Psoas muscle (tissue), 8 donors: ENCODE data around the gene TMEM151A. TPM values are rescaled to one million over a fixed set of nuclear protein-coding genes. Genes with fewer than 3 reads are reported as not detected.

Source experiments
- ATAC-seq, 4 donors: fragments of 200-7000 bp; cut with Tn5 transposase; one replicate each; pipeline ENCODE4 v1.9.1; 2020; ENCODE audit warnings: moderate library complexity in 3 of 4, mild to moderate bottlenecking in 2 of 4
- DNase-seq, 2 donors: peaks; one replicate each; pipeline ENCODE4 v3.0.0-alpha.2; 2020
- H3K27ac ChIP-seq: fragments of 200-600 bp; one replicate; pipeline ENCODE4 v1.8.0; 2022
- H3K27me3 ChIP-seq, 3 donors: fragments of 200-600 bp in 1 of 3; one replicate each; pipeline versions ENCODE4 v1.6.1 to v1.8.0; 2013 to 2022; ENCODE audit warnings: low read length in 2 of 3, mild to moderate bottlenecking in 2 of 3, moderate library complexity in 1 of 3; ENCODE audit not compliant: insufficient read depth in 3 of 3
- H3K36me3 ChIP-seq, 2 donors: fragments of 200-600 bp in 1 of 2; one replicate each; pipeline versions ENCODE4 v1.6.1 to v1.8.0; 2013 to 2022; ENCODE audit warnings: low read depth in 1 of 2, mild to moderate bottlenecking in 1 of 2, moderate library complexity in 1 of 2; ENCODE audit not compliant: insufficient read depth in 1 of 2
- H3K4me1 ChIP-seq: fragments of 200-600 bp; one replicate; pipeline ENCODE4 v1.8.0; 2022
- H3K4me3 ChIP-seq: fragments of 200-600 bp; one replicate; pipeline ENCODE4 v1.8.0; 2022; ENCODE audit warnings: mild to moderate bottlenecking
- H3K9me3 ChIP-seq: fragments of 200-600 bp; one replicate; pipeline ENCODE4 v1.8.0; 2022
- CTCF ChIP-seq: fragments of 200-600 bp; IDR thresholded peaks from one replicate; pipeline ENCODE4 v1.8.0; 2022; ENCODE audit warnings: antibody characterized with exemption
- WGBS, 3 donors: extraction: QIAGEN DNeasy Blood & Tissue Kit; methylation state at CpG; one replicate each; pipeline versions ENCODE4 v1.1.6 to v1.1.7; 2013; 5-methylcytosine and 5-hydroxymethylcytosine counted together
- intact Hi-C, 2 donors: fragments of 100-400 bp; cut with DNase I; formaldehyde crosslinking; loops; one replicate each; pipeline versions ENCODE4 v1.11.0 to v1.14.2; 2022
- polyA plus RNA-seq, 3 donors: library from polyadenylated mRNA; stranded (reverse); fragments of 200-250 nt; gene quantifications; one replicate each; pipeline ENCODE4 v1.2.3, GENCODE V29; 2013
- total RNA-seq, 4 donors: library from RNA; stranded (reverse); fragmentation: NEBNext Ultra II Directional in 2 of 4; extraction: Animal tissue kit (Norgen Biotek cat#: 25700) in 2 of 4; gene quantifications; one replicate each; pipeline versions ENCODE4 v1.2.1 to v1.2.4, GENCODE V29; 2021 to 2023
- donor health status: healthy with polysubstance abuse.
- donor health status: DM: no; HTN: no; CAD: no; lungs with moderate emphysema.
- donor health status: Bipolar disorder and iron deficiency.
- donor health status: healthy.
- donor health status: DM: yes; HTN: yes; CAD: no.
- donor health status: DM: no; HTN: no; CAD: no.
- donor health status: DM: no; HTN: no; CAD: no.
- donor health status: DM: yes; HTN: yes; CAD: no.

TMEM151A gene
- total and polyA plus RNA-seq, 7 donors, result 0.04 to 0.05 TPM; not detected in 5

- H3K27me3 ChIP-seq, result no peaks in the 10 kb centered on the region
- no peak for ATAC-seq
- no peak for TF ChIP-seq CTCF
- peaks cover 11% of the 10 kb centered on the region for H3K4me1 ChIP-seq
- DNase-seq, result no peak
- intact Hi-C loops, result no loop called here
- no peaks in the 10 kb centered on the region for H3K9me3 ChIP-seq
- 91 to 96% (median 94%) methylated on average over 4 of the region's 4 CpGs for WGBS, 3 donors
- no peak overlapping the region for H3K4me3 ChIP-seq
- peaks cover 0 to 67% of the 10 kb centered on the region in 2 donors for H3K36me3 ChIP-seq
- no peak overlapping the region for H3K27ac ChIP-seq
These were observed 28.5 kb upstream of the TMEM151A start for GRCh38 chr11:66263231-66263630.

DNA sequence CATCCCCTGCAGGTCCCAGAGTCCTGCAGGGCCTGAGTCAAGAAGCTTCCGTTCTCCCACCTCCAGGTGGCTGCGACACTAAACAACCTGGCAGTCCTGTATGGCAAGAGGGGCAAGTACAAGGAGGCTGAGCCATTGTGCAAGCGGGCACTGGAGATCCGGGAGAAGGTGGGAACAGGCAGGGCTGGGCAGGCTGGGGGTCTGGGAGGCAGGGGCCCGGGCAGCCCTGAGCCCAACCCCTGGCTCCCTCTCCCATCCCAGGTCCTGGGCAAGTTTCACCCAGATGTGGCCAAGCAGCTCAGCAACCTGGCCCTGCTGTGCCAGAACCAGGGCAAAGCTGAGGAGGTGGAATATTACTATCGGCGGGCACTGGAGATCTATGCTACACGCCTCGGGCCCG is 27.9 kb upstream of the TMEM151A start:
- Histone ChIP-seq H3K36me3 (peaks cover 0 to 67% of the 10 kb centered on the region in 2 donors), H3K9me3 (no peaks in the 10 kb centered on the region), H3K27me3 (no peaks in the 10 kb centered on the region), H3K27ac (no peak overlapping the region), H3K4me3 (no peak overlapping the region), H3K4me1 (peaks cover 6% of the 10 kb centered on the region)
- no peak for TF ChIP-seq CTCF
- intact Hi-C loops, result no loop called here
- no peak for ATAC-seq
- WGBS, 3 donors, result 93 to 95% (median 94%) methylated on average over 10 of the region's 10 CpGs
- no peak for DNase-seq

DNA sequence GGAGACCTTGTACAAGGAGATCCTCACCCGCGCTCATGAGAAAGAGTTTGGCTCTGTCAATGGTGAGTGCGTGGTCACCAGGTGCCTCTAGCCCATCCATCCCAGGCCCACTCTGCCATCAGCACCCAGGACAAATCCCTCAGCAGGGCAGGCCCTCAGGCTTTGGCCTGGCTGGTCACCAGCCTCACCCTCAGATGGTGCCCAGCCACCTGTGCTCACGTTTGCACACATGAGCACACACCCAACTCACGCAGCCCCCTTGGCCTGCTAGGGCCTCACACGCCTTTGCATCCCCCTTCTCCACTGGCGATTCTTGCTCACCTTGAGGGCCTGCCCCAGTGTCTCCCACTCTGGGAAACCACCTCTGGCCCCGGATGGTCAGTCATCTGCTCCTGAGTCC is 27.3 kb upstream of the TMEM151A start:
- Histone ChIP-seq H3K36me3 (peaks cover 0 to 61% of the 10 kb centered on the region in 2 donors), H3K27me3 (no peaks in the 10 kb centered on the region), H3K27ac (no peak overlapping the region), H3K9me3 (no peaks in the 10 kb centered on the region), H3K4me1 (peaks cover 6% of the 10 kb centered on the region), H3K4me3 (no peak overlapping the region)
- WGBS, 3 donors, result 87 to 92% (median 91%) methylated on average over 8 of the region's 8 CpGs
- DNase-seq, result peak in 1 of 2 donors; percentile 49
- intact Hi-C loops, result no loop called here
- TF ChIP-seq CTCF, result no peak
- no peak for ATAC-seq

- no peak overlapping the region for H3K27ac ChIP-seq
- TF ChIP-seq CTCF, result peak; percentile 16
- ATAC-seq, result no peak
These were observed 26.8 kb upstream of the TMEM151A start for GRCh38 chr11:66264914-66265313.

More at GRCh38 chr11:66264914-66265313, 26.8 kb upstream of the TMEM151A start:
- H3K4me3 ChIP-seq, result no peak overlapping the region
- peaks cover 11% of the 10 kb centered on the region for H3K4me1 ChIP-seq
- no peaks in the 10 kb centered on the region for H3K27me3 ChIP-seq
- 73 to 79% (median 76%) methylated on average over 12 of the region's 12 CpGs for WGBS, 3 donors
- no peaks in the 10 kb centered on the region for H3K9me3 ChIP-seq
- intact Hi-C loops, result no loop called here
- peak in 1 of 2 donors; percentile 49 for DNase-seq
- peaks cover 0 to 55% of the 10 kb centered on the region in 2 donors for H3K36me3 ChIP-seq
